MM.1S (cell line): ENCODE data around the gene RBFOX2.

Experiments
- CTCF ChIP-seq: fragments of 300-600 bp; sonication (generic); IDR thresholded peaks from 2 replicates; pipeline ENCODE4 v1.5.1; 2016; ENCODE audit warnings: antibody characterized with exemption, low read length, mixed read lengths
- EZH2 ChIP-seq: fragments of 300-600 bp; sonication (generic); optimal IDR thresholded peaks from 2 replicates; pipeline ENCODE3; 2017; ENCODE audit warnings: low read depth, mild to moderate bottlenecking, antibody characterized with exemption, low read length, mixed read lengths
- EZH2phosphoT487 ChIP-seq: fragments of 300-600 bp; sonication (generic); IDR thresholded peaks from 2 replicates; pipeline ENCODE4 v1.6.1; 2018; ENCODE audit warnings: antibody characterized with exemption, low read length

DNA sequence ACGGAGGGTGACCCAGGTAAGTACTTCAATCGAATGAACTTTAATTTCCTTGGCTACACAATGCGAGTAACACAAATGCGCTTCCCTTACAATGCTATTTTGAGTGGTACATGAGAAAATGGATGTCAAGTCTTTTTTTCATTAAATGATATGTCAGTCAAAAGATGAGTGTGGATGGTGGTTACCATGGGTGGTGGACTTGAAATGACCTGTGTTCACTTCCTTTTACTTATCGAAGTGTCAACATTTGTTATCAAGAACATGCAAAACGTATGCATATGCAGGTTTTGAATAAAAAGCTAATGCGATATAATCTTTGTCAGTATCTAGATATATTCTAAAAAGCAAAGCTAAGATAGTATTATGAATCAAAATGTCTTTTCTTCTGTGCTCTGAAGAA, 319.7 kb downstream of the RBFOX2 start:
- no peak for TF ChIP-seq CTCF
- TF ChIP-seq EZH2: no peak
- no peak for TF ChIP-seq EZH2phosphoT487
